EL (cell line): ENCODE results near the gene BRIP1.
"Not testable (repeated sequence)": the region's sequence is repeated elsewhere in the genome, so short reads cannot be mapped to it uniquely, and the experiment has no call there.

Source experiments
- DNase-seq: peaks from one replicate; pipeline ENCODE4 v3.0.0-alpha.2; 2016

Gene BRIP1

DNA sequence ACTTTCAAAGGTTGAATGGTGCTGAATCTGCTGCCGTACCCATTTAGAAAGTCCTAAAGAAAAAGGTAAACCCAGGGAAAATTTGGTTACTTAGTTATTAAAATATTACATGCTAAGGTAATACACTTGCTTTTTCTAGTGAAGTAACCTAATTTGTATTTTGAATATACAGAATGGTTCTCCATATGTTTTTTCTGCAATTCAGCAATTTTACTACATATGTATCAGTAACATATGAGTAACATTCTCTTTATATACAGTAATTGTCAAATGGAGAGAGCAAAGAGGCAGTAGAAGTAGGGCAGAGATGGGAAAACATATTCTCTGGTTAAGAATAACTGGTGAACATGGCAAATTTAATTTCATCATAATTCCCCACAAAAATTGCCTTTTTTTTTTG, 177.2 kb downstream of the BRIP1 start:
- DNase-seq: no peak

DNA sequence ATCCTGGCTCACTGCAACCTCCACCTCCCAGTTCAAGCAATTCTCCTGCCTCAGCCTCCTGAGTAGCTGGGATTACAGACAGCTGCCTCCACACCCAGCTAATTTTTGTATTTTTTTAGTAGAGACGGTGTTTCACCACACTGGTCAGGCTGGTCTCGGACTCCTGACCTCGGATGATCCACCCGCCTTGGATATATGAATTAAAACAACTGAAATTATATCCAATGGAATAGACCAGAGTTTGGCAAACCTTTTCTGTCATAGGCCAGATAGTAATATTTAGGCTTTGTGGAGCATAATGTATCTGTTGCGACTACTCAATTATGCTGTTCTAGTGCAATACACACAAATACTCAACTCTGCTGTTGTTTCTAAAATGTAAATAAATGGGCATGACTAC, 178.5 kb downstream of the BRIP1 start:
- DNase-seq: no peak

DNA sequence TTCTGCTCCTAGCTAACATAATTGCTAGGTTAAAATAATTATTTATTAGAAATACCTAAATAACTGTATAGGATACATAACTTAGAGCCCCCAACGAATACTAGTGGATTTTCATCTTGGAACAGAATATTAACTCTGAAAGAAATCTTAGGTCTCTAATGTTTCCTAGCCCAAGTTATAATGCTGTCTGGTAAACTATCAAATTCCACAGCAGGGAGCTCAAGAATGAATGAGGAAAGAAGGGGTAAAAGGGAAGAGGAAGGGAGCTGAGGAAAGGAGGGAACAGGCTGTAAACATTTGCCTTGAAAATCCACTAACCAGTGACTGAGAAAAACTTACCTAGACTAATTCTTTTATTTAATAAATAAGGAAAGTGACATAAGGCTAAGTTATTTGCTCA, 179.2 kb downstream of the BRIP1 start:
- no peak for DNase-seq

DNA sequence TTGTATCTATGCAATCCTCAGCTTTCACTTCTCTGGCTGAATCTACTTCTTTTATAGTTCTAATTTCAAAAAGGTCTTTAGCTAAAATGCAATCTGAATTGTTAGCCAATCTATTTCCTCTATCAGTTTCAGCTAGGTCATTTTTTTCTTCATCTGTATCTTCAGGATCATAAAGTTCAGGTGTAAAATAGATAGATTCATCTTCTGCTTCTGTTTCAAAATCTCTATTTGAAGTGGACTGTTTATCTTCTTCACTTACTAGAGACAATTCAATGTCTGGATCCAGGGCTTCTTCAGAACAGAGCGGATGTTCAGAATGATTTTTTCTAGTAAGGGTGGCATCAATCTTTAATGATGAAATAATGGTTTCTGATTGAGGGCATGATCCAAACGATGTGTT, 179.9 kb downstream of the BRIP1 start:
- no peak for DNase-seq

DNA sequence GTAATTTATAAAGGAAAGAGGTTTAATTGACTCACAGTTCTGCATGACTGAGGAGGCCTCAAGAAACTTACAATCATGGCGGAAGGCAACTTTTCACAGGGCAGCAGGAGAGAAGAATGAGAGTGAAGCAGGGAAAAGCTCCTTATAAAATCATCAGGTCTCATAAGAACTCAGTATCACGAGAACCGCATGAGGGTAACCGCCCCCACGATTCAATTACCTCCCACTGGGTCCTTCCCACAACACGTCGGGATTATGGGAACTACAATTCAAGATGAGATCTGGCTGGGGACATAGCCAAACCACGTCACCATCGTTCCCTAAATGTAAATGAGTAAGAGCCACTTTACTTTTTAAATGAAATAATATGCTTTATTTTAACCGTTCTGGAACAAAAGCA, 182.4 kb downstream of the BRIP1 start:
- no peak for DNase-seq

DNA sequence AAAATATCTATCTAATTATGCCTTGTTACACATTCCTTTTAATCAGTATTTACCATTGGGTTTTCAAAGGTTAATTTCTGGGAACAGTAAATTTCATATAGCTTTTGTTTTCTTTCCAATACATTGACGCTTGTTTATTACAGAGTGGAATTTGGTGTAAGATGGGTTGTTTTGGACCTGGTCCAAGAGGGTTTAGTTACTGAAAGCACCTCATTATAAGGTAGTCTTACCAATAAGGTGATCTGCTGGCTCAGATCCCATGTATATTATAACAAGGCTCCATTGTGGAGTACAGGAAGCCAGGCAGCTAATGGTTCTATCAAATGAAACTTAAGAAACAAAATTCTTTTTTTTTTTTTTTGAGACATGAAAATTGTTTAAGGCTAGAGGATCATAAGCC, 185.0 kb downstream of the BRIP1 start:
- no peak for DNase-seq

DNA sequence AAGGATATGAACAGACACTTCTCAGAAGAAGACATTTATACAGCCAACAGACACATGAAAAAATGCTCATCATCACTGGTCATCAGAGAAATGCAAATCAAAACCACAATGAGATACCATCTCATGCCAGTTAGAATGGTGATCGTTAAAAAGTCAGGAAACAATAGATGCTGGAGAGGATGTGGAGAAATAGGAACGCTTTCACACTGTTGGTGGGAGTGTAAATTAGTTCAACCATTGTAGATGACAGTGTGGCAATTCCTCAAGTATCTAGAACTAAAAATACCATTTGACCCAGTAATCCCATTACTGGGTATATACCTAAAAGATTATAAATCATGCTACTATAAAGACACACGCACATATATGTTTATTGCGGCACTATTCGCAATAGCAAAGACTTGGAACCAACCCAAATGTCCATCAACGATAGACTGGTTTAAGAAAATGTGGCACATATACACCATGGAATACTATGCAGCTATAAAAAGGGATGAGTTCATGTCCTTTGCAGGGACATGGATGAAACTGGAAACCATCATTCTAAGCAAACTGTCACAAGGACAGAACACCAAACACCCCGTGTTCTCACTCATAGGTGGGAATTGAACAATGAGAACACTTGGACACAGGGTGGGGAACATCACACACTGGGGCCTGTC, 186.0 kb downstream of the BRIP1 start:
- not testable (repeated sequence) for DNase-seq

DNA sequence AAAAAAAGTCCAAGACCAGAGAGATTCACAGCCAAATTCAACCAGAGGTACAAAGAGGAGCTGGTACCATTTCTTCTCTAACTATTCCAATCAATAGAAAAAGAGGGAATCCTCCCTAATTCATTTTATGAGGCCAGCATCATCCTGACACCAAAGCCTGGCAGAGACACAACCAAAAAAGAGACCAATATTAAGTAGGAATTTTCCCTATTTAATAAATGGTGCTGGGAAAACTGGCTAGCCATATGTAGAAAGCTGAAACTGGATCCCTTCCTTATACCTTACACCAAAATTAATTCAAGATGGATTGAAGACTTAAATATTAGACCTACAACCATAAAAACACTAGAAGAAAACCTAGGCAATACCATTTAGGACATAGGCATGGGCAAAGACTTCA, 186.8 kb downstream of the BRIP1 start:
- DNase-seq: not testable (repeated sequence)

DNA sequence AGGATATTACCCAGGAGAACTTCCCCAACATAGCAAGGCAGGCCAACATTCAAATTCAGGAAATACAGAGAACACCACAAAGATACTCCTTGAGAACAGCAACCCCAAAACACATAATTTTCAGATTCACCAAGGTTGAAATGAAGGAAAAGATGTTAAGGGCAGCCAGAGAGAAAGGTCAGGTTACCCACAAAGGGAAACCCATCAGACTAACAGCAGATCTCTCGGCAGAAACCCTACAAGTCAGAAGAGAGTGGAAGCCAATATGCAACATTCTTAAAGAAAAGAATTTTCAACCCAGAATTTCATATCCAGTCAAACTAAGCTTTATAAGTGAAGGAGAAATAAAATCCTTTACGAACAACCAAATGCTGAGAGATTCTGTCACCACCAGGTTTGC, 188.7 kb downstream of the BRIP1 start:
- not testable (repeated sequence) for DNase-seq

DNA sequence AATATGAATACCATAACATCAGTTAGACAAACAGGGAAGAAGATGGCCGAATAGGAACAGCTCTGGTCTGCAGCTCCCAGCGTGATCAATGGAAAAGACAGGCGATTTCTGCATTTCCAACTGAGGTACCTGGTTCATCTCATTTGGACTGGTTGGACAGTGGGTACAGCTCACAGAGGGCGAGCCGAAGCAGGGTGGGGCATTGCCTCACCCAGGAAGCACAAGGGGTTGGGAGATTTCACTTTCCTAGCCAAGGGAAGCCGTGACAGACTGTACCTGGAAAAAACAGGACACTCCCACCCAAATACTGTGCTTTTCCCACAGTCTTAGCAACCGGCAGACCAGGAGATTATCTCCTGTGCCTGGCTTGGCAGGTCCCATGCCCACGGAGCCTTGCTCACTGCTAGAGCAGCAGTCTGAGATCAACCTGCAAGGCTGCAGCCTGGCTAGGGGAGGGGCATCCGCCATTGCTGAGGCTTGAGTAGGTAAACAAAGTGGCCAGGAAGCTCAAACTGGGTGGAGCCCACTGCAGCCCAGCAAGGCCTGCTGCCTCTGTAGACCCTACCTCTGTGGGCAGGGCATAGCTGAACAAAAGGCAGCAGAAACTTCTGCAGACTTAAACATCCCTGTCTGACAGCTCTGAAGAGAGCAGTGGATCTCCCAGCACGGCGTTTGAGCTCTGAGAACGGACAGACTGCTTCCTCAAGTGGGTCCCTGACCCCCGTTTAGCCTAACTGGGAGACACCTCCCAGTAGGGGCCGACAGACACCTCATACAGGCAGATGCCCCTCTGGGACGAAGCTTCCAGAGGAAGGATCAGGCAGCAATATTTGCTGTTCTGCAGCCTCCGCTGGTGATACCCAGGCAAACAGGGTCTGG, 190.1 kb downstream of the BRIP1 start:
- not testable (repeated sequence) for DNase-seq

DNA sequence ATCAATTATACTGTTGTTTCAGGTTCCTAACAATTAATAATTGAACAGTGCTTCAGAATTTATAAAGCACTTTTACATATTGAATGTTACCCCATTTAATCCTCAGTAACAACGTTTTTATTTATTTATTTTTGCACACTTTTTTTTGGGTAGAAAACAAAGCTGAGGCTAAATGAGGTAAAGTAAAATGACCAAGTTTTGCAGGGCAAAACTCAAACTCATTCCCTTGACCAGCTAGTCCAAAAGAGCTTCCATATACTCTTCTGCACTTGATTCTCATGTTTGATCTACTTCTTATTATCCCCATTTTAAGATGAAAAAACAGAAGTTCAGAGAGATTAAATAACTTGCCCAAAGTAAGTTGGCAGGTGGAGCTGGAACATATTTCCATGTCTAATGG, 191.2 kb downstream of the BRIP1 start:
- DNase-seq: no peak

DNA sequence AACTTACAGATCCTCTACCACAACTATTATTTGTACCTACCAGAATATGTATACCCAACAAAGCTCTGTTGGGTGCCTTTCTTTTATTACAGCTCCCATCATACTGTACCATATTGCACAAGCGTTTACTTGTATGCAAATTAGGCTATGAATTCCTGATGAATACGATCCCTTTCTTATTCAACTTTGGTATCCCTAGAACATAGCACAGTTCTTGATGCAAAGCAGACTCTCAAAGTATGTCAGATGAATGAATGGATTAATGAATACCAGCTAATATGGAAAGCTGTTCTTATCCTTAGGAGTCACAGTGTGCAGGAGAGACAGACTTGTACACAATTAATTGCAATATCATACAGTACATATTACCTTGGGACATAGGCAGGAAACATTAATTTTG, 192.6 kb downstream of the BRIP1 start:
- DNase-seq: no peak

DNA sequence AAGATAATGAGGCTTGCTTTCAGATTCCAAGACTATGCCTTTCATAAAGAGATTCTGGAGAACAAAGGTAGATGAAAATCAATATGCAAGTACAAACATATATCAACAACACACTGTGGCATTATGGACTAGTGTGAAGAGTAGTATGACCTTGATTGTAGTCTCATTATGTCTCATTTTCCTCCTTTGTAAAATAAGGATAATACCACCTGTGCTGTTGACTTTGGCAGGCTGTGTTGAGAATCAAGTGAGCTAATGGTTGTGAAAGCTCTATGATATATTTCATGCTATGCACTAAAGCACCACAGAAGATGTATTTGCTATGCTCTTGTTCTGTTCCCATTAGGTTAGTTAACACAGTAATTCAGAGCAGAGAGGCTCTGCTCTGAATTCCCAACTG, 193.8 kb downstream of the BRIP1 start:
- no peak for DNase-seq

DNA sequence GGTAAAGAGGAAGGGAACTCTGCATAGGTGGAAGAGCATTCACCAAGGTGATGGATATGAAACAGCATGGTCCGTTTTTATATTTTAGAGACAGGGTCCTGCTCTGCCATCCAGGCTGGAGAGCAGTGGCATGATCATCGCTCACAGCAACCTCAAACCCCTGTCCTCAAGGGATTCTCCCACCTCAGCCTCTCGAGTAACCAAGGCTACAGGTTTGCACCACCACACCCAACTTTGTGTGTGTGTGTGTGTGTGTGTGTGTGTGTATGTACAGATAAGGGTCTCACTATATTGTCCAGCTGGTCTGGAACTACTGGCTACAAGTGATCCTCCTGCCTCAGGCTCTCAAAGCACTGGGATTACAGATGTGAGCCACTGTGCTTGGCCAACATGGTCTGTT, 194.8 kb downstream of the BRIP1 start:
- no peak for DNase-seq

DNA sequence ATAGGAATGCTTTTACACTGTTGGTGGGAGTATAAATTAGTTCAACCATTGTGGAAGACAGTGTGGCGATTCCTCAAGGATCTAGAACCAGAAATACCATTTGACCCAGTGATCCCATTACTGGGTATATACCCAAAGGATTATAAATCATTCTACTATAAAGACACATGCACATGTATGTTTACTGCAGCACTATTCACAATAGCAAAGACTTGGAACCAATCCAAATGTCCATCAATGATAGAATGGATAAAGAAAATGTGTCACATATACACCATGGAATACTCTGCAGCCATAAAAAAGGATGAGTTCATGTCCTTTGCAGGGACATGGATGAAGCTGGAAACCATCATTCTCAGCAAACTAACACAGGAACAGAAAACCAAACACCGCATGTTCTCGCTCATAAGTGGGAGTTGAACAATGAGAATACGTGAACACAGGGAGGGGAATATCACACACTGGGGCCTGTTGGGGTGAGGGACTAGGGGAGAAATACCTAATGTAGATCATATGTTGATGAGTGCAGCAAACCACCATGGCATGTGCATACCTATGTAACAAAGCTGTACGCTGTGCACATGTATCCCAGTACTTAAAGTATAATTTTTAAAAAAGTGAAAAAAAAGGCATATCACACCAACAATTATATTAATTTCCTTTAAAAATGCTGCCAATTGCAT, 196.8 kb downstream of the BRIP1 start:
- not testable (repeated sequence) for DNase-seq

DNA sequence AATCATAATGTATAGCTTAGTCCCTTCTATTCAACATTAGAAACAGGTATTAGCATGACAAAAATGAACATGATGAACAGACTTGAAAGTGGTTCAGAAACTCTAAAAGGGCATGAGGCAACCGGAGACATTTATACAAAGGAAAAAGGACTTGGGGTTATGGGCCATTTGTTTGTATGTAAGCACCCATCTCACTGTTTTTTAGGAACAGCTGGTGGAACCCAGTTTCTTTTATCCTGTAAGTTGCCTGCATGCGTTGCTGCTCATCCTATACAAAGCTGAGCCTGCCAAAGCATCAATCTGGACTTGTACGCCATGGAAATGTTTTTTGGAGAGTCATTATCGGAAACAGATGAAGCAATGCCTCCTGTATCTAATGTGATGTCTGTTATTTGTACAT, 200.0 kb downstream of the BRIP1 start:
- DNase-seq: no peak

DNA sequence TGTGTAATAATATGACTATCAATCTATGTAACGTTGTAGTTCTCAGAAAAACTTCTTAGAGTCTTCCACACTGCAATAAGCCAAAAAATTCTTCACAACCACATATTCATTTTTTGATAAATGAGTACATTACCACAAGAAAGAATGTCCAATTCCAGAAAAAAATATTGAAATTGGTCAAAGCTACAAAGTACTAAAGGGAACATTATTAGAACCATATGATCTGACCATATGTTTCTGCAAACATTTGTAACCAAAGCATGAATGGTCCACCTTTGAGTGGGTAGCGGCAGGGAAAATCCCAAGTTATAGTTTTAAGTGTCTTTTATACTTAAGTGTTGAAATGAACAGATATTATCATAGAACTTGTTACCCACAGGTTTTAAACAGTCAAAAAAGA, 200.6 kb downstream of the BRIP1 start:
- DNase-seq: no peak

DNA sequence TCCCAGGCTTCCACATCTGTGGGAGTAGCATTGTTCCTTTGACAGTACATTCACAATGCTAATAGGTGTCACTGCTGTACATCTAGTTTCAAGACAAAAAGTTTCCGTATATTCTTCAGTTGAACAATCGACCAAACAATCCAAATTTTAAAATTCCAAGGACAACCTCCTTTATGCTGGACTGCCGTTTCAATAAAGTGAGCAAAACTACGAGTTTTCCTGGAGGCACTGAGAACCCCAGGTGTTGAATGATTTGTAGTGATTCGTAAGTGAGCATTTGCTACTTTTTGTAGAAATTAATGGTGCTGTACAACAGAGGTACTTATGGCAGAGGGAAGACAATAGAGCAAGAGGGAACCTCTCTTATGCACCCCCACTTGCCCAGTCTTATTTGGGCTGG, 201.1 kb downstream of the BRIP1 start:
- DNase-seq: no peak

DNA sequence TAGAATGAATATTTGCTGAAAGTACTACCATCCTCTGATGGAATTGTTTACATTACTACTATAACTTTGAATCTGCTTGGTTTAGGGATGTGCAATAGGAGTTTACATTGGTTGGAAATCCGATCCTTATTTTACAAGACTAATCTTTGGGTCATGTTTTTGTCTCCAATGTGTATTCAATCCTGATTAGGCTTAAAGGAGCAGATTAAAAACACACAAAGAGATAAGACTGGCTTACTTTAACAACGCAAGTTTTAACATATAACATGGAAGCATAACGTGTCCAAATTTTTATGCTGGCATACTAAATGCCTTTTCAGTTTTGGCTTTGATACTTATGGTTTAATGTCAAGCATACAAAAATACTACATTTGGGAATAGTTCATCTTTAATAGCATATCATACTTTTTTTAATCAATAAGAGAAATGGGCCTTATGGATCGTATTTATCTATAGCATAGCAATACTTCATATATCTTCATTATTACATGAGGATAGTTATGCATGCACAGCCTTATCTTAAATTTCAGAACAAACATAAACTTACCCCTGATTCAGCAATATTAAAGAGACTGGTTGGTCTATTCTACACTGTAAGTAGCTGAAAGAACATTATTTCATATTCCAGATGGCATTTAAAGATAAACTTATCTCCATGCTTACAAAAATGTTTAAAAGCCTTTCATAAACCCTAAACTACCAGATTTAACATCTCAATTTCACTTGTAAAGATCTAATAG, 202.4 kb downstream of the BRIP1 start:
- DNase-seq: no peak

DNA sequence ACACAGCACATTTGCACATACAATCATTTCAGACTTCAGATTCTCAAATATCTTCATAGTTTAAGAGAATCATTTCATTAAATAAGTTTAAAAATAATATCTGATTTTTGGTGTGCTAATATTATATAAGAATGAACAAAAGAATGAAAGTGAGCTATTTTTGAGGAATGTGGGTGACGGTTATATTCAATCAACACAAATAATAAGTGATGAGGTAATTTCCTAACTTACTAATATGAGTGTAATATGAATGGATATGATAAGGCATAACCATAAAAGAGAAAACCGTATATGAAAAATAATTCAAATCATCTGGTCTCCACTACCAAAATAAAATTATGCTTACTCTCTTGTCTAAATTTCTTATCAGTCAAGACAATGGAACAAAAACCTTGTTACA, 203.9 kb downstream of the BRIP1 start:
- no peak for DNase-seq

DNA sequence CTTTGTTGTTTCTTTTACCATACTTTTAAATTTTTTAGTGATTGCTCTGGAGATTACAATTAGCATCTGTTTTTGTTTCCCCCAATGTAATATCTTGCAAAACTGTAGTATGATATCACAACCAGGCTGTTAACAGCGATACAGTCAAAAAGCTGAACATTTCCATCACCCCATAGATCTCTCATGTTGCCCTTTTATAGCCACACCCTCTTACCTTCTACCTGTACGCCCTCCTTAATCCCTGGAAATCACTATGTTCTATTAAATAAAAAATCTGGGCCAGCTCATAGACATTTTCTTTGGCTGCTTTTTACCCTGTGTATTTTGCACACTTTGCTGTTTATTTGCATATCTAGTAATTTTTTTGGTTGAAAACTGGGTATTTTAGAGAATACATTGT, 205.1 kb downstream of the BRIP1 start:
- no peak for DNase-seq

DNA sequence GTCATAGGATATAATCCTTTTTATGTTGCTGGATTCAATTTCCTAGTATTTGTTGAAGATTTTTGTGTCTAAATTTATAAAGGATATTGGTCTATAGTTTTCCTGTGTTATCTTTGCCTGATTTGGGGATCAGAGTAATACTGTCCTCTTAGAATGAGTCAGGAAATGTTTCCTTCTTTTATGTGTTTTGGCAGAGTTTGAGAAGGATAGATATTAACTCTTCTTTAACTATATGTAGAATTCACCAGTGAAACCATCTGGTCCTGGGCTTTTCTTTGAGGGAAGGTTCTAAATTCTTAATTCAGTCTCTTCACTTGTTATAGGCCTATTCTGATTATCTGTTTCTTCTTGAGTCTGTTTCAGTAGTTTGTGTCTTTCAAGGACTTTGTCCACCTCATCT, 206.0 kb downstream of the BRIP1 start:
- DNase-seq: no peak

DNA sequence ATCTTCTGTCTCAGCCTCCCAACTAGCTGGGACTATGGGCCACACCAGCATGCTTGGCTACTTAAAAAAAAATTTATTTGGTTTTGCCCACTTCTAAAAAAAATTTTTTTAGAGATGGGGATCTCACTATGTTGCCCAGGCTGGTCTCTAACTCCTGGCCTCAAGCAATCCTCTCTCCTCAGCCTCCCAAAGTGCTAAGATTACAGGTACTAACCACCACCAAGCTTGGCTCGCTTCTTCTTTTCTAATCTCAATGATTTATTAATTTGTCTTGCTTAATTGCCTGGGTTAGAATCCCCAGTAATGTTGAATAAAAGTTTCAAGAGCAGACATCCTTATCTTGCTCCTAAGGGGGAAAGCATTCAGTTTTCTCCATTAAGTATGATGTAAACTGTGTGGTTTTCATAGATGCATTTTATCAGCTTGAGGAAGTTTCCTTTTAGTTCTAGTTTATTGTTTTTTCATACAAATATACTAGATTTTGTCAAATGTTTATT, 206.6 kb downstream of the BRIP1 start:
- no peak for DNase-seq
